HepG2 (cell line): ENCODE results near the gene CHDH.

Experiments used
- GTF2F1 ChIP-seq: fragments of 150-350 bp; IDR thresholded peaks from 2 replicates; pipeline ENCODE4 v1.6.1; 2014; ENCODE audit warnings: low read length
- POLR2AphosphoS5 ChIP-seq: IDR thresholded peaks from 2 replicates; pipeline ENCODE4 v1.6.1; 2012; ENCODE audit warnings: low read depth, low read length
- REPIN1 ChIP-seq: sonication (generic); formaldehyde crosslinking; IDR thresholded peaks from 2 replicates; pipeline ENCODE4 v1.8.0; 2022; ENCODE audit warnings: missing genetic modification reagents, low read depth, mild to moderate bottlenecking, borderline replicate concordance
- SMC3 ChIP-seq: IDR thresholded peaks from 2 replicates; pipeline ENCODE4 v1.6.1; 2011; ENCODE audit warnings: low read length, improper control_type of control experiment
- ZBTB8A ChIP-seq: sonication (generic); formaldehyde crosslinking; IDR thresholded peaks from 2 replicates; pipeline ENCODE4 v1.4.0; 2020; ENCODE audit warnings: mild to moderate bottlenecking, low read depth, missing genetic modification reagents, borderline replicate concordance
- ZFP36 ChIP-seq: fragments of 150-350 bp; IDR thresholded peaks from 2 replicates; pipeline ENCODE4 v1.6.1; 2018; ENCODE audit warnings: borderline replicate concordance, low read length, low read depth; ENCODE audit not compliant: partially characterized antibody
- ZNF10 ChIP-seq: sonication (generic); formaldehyde crosslinking; IDR thresholded peaks from 2 replicates; pipeline ENCODE4 v1.4.0; 2020; ENCODE audit warnings: mild to moderate bottlenecking, low read depth, missing genetic modification reagents, borderline replicate concordance
- TF ChIP-seq, protein P1 (sequence below): sonication (generic); formaldehyde crosslinking; IDR thresholded peaks from 2 replicates; pipeline ENCODE4 v1.4.0; 2020; ENCODE audit warnings: mild to moderate bottlenecking, missing genetic modification reagents
- TF ChIP-seq, protein P2 (sequence below): sonication (generic); formaldehyde crosslinking; IDR thresholded peaks from 2 replicates; pipeline ENCODE4 v1.5.0; 2020; ENCODE audit warnings: mild to moderate bottlenecking, missing genetic modification reagents
- TF ChIP-seq, protein P3 (sequence below): sonication (generic); formaldehyde crosslinking; IDR thresholded peaks from 2 replicates; pipeline ENCODE4 v1.5.0; 2020; ENCODE audit warnings: mild to moderate bottlenecking, missing genetic modification reagents, moderate library complexity

DNA sequence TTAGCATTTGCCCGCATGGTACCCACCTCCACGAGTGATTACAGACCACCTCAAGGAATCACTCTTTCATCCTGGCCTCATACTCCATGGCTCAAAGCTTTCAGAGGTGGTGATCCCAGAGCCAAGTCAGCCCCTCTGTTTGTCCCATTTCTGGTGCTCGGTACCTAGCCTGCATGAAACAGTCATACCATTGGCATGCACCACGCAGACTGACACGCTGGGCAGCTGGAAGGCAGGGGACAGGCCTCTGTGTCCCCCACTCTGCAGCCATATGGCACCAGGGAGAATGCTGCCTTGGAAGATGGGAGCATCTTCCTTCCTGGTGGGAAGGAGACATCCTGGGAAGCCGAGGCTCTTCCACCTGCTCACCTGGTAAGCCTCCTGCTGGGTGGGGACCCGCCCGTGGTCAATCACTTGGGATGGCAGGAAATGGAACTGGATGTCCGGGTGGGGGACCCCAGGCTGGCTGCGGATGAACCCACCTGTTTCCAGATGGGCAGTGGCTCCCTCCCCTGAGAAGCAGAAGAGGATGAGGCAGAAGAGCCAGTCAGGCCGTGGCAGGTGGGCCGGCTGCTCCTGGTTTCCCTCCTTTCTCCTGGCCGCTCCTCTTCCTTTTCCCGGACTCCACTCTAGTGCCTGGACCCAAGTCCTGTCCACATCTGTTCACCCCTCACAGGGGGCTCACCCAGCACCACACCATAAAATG lies 26.9 kb downstream of the CHDH start:
- TF ChIP-seq SMC3 (no peak), ZBTB8A (CRISPR knock-in tag) (no peak), REPIN1 (no peak), ZNF10 (CRISPR knock-in tag) (no peak), POLR2AphosphoS5 (no peak), ZFP36 (no peak), GTF2F1 (no peak)
- TF ChIP-seq, protein P1, sequence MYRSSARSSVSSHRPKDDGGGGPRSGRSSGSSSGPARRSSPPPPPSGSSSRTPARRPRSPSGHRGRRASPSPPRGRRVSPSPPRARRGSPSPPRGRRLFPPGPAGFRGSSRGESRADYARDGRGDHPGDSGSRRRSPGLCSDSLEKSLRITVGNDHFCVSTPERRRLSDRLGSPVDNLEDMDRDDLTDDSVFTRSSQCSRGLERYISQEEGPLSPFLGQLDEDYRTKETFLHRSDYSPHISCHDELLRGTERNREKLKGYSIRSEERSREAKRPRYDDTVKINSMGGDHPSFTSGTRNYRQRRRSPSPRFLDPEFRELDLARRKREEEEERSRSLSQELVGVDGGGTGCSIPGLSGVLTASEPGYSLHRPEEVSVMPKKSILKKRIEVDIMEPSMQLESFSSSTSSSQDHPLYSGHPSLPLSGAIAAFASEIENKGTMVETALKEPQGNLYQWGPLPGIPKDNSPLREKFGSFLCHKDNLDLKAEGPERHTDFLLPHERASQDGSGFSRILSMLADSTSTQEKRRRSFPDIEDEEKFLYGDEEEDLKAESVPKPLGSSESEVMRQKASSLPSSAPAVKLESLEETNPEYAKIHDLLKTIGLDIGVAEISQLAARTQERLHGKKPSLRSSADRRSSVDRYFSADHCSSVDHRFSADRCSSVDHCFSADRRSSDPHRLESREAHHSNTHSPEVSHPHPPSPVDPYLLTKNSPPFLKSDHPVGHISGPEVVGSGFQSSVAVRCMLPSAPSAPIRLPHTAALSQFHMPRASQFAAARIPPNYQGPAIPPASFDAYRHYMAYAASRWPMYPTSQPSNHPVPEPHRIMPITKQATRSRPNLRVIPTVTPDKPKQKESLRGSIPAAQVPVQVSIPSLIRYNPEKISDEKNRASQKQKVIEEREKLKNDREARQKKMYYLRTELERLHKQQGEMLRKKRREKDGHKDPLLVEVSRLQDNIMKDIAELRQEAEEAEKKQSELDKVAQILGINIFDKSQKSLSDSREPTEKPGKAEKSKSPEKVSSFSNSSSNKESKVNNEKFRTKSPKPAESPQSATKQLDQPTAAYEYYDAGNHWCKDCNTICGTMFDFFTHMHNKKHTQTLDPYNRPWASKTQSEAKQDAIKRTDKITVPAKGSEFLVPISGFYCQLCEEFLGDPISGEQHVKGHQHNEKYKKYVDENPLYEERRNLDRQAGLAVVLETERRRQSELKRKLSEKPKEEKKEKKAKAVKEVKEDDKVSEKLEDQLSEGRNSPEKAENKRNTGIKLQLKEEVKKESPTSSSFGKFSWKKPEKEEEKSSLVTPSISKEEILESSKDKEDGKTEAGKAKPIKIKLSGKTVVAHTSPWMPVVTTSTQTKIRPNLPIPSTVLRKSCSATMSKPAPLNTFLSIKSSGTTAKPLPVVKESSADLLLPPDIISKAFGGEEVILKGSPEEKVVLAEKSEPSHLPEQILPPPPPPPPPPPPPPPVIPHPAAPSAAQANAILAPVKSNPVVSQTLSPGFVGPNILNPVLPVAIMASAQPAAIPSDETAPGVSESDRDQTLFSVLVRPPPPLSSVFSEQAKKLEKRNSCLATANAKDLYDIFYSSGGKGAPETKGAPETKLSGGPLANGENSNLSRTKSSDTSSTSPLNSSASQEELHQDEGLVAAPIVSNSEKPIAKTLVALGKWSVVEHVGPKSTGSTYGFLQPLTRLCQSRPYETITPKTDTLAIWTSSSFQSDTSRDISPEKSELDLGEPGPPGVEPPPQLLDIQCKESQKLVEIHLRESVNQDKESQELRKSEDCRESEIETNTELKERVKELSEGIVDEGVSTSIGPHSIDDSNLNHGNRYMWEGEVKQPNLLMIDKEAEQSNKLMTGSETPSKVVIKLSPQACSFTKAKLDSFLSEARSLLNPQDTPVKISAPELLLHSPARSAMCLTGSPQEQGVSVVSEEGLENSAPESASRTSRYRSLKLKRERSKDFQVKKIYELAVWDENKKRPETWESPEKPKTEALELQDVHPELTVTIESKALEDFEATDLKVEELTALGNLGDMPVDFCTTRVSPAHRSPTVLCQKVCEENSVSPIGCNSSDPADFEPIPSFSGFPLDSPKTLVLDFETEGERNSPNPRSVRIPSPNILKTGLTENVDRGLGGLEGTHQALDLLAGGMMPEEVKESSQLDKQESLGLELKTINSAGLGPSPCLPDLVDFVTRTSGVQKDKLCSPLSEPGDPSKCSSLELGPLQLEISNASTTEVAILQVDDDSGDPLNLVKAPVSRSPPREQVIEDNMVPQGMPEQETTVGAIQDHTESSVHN (CRISPR knock-in tag) = no peak
- TF ChIP-seq, protein P2, sequence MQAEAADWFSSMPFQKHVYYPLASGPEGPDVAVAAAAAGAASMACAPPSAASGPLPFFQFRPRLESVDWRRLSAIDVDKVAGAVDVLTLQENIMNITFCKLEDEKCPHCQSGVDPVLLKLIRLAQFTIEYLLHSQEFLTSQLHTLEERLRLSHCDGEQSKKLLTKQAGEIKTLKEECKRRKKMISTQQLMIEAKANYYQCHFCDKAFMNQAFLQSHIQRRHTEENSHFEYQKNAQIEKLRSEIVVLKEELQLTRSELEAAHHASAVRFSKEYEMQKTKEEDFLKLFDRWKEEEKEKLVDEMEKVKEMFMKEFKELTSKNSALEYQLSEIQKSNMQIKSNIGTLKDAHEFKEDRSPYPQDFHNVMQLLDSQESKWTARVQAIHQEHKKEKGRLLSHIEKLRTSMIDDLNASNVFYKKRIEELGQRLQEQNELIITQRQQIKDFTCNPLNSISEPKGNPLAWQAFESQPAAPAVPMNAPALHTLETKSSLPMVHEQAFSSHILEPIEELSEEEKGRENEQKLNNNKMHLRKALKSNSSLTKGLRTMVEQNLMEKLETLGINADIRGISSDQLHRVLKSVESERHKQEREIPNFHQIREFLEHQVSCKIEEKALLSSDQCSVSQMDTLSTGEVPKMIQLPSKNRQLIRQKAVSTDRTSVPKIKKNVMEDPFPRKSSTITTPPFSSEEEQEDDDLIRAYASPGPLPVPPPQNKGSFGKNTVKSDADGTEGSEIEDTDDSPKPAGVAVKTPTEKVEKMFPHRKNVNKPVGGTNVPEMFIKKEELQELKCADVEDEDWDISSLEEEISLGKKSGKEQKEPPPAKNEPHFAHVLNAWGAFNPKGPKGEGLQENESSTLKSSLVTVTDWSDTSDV (CRISPR knock-in tag) = no peak
- TF ChIP-seq, protein P3, sequence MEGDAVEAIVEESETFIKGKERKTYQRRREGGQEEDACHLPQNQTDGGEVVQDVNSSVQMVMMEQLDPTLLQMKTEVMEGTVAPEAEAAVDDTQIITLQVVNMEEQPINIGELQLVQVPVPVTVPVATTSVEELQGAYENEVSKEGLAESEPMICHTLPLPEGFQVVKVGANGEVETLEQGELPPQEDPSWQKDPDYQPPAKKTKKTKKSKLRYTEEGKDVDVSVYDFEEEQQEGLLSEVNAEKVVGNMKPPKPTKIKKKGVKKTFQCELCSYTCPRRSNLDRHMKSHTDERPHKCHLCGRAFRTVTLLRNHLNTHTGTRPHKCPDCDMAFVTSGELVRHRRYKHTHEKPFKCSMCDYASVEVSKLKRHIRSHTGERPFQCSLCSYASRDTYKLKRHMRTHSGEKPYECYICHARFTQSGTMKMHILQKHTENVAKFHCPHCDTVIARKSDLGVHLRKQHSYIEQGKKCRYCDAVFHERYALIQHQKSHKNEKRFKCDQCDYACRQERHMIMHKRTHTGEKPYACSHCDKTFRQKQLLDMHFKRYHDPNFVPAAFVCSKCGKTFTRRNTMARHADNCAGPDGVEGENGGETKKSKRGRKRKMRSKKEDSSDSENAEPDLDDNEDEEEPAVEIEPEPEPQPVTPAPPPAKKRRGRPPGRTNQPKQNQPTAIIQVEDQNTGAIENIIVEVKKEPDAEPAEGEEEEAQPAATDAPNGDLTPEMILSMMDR (CRISPR knock-in tag) = no peak
